ENCODE data around the gene TBC1D4. TPM values are rescaled to one million over a fixed set of nuclear protein-coding genes. Genes with fewer than 3 reads are reported as not detected.

Gene TBC1D4, protein sequence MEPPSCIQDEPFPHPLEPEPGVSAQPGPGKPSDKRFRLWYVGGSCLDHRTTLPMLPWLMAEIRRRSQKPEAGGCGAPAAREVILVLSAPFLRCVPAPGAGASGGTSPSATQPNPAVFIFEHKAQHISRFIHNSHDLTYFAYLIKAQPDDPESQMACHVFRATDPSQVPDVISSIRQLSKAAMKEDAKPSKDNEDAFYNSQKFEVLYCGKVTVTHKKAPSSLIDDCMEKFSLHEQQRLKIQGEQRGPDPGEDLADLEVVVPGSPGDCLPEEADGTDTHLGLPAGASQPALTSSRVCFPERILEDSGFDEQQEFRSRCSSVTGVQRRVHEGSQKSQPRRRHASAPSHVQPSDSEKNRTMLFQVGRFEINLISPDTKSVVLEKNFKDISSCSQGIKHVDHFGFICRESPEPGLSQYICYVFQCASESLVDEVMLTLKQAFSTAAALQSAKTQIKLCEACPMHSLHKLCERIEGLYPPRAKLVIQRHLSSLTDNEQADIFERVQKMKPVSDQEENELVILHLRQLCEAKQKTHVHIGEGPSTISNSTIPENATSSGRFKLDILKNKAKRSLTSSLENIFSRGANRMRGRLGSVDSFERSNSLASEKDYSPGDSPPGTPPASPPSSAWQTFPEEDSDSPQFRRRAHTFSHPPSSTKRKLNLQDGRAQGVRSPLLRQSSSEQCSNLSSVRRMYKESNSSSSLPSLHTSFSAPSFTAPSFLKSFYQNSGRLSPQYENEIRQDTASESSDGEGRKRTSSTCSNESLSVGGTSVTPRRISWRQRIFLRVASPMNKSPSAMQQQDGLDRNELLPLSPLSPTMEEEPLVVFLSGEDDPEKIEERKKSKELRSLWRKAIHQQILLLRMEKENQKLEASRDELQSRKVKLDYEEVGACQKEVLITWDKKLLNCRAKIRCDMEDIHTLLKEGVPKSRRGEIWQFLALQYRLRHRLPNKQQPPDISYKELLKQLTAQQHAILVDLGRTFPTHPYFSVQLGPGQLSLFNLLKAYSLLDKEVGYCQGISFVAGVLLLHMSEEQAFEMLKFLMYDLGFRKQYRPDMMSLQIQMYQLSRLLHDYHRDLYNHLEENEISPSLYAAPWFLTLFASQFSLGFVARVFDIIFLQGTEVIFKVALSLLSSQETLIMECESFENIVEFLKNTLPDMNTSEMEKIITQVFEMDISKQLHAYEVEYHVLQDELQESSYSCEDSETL (N-terminal part only)
- total RNA-seq (2014; rRNA removed; shearing (Covaris generic)), result 32.7 and 38.4 TPM in 2 replicates

- DNase-seq (ENCODE audit: low read depth in 1 of 2, low spot score in 2 of 2), result peak; percentile 78 to 85
- Histone ChIP-seq H3K4me3 (peak within 1 kb of the TSS; percentile 45), H3K27ac (no peak within 1 kb of the TSS)
Measured at GRCh38 chr13:75482070-75482819, at the start of gene TBC1D4. TSS of gene TBC1D4 (minus strand) at chr13:75482169. CDS start at chr13:75481767, 402 bp downstream.

DNA sequence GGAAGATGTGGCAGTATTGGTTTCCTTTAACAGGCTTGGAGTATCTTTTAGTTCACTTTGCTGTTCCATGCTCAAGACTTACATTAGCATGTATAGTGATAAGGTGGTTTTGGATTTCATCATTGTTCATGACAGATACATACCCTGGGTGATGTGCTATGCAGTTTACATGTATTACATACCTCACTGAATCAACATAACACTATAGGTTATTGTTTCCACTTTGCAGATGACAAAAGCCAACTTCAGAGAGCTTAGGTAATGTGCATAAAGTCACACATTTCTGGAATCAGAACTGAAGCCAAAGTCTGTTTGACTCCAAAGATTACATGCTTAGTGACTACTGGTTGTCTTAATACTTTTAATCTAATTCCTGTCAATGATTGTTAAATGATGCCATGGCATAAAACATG is 48.6 kb upstream of the TBC1D4 start:
- Histone ChIP-seq H3K27me3 (replicated peaks) (no peaks in the 10 kb centered on the region), H3K27ac (no peak overlapping the region), H3K9me3 (replicated peaks) (no peaks in the 10 kb centered on the region), H3K36me3 (peaks cover 6% of the 10 kb centered on the region), H3K4me1 (replicated peaks) (no peaks in the 10 kb centered on the region), H3K4me3 (no peak overlapping the region)
- DNase-seq (ENCODE audit: low read depth in 1 of 2, low spot score in 2 of 2), result no peak

More at GRCh38 chr13:75482070-75482819, at the start of gene TBC1D4:
- H3K36me3 ChIP-seq, result no peaks in the 10 kb centered on the region
- peaks cover 26% of the 10 kb centered on the region for H3K4me1 ChIP-seq (replicated peaks)
- H3K27me3 ChIP-seq (replicated peaks), result peaks cover 45% of the 10 kb centered on the region
- no peaks in the 10 kb centered on the region for H3K9me3 ChIP-seq (replicated peaks)

GRCh38 chr13:75521956-75522355 is 40.0 kb upstream of the TBC1D4 start:
- Histone ChIP-seq H3K27ac (no peak overlapping the region), H3K4me3 (no peak overlapping the region), H3K4me1 (replicated peaks) (no peaks in the 10 kb centered on the region), H3K9me3 (replicated peaks) (no peaks in the 10 kb centered on the region), H3K27me3 (replicated peaks) (no peaks in the 10 kb centered on the region), H3K36me3 (no peaks in the 10 kb centered on the region)
- DNase-seq (ENCODE audit: low read depth in 1 of 2, low spot score in 2 of 2), result no peak

GRCh38 chr13:75518439-75519088 is 36.6 kb upstream of the TBC1D4 start:
- DNase-seq (ENCODE audit: low read depth in 1 of 2, low spot score in 2 of 2), result no peak
- Histone ChIP-seq H3K4me3 (no peak overlapping the region), H3K27me3 (replicated peaks) (no peaks in the 10 kb centered on the region), H3K36me3 (no peaks in the 10 kb centered on the region), H3K27ac (no peak overlapping the region), H3K4me1 (replicated peaks) (no peaks in the 10 kb centered on the region), H3K9me3 (replicated peaks) (no peaks in the 10 kb centered on the region)

GRCh38 chr13:75514080-75514995 is 32.4 kb upstream of the TBC1D4 start:
- no peaks in the 10 kb centered on the region for H3K27me3 ChIP-seq (replicated peaks)
- no peak for DNase-seq (ENCODE audit: low read depth in 1 of 2, low spot score in 2 of 2)
- no peak overlapping the region for H3K4me3 ChIP-seq
- no peaks in the 10 kb centered on the region for H3K9me3 ChIP-seq (replicated peaks)
- H3K27ac ChIP-seq, result no peak overlapping the region
- no peaks in the 10 kb centered on the region for H3K4me1 ChIP-seq (replicated peaks)
- no peaks in the 10 kb centered on the region for H3K36me3 ChIP-seq

- H3K27me3 ChIP-seq (replicated peaks), result no peaks in the 10 kb centered on the region
- DNase-seq (ENCODE audit: low read depth in 1 of 2, low spot score in 2 of 2), result no peak
- no peaks in the 10 kb centered on the region for H3K9me3 ChIP-seq (replicated peaks)
- H3K4me3 ChIP-seq, result no peak overlapping the region
- no peak overlapping the region for H3K27ac ChIP-seq
- H3K4me1 ChIP-seq (replicated peaks), result no peaks in the 10 kb centered on the region
- no peaks in the 10 kb centered on the region for H3K36me3 ChIP-seq
Measured at GRCh38 chr13:75513271-75513670, 31.3 kb upstream of the TBC1D4 start.

- no peaks in the 10 kb centered on the region for H3K27me3 ChIP-seq (replicated peaks)
- no peak overlapping the region for H3K4me3 ChIP-seq
- no peaks in the 10 kb centered on the region for H3K9me3 ChIP-seq (replicated peaks)
- no peak overlapping the region for H3K27ac ChIP-seq
- H3K4me1 ChIP-seq (replicated peaks), result no peaks in the 10 kb centered on the region
- no peak for DNase-seq (ENCODE audit: low read depth in 1 of 2, low spot score in 2 of 2)
- H3K36me3 ChIP-seq, result no peaks in the 10 kb centered on the region
Measured at GRCh38 chr13:75512253-75512652, 30.3 kb upstream of the TBC1D4 start.

- H3K4me3 ChIP-seq, result no peak overlapping the region
- H3K4me1 ChIP-seq (replicated peaks), result no peaks in the 10 kb centered on the region
- H3K9me3 ChIP-seq (replicated peaks), result no peaks in the 10 kb centered on the region
- DNase-seq (ENCODE audit: low read depth in 1 of 2, low spot score in 2 of 2), result no peak
- no peak overlapping the region for H3K27ac ChIP-seq
- no peaks in the 10 kb centered on the region for H3K27me3 ChIP-seq (replicated peaks)
- no peaks in the 10 kb centered on the region for H3K36me3 ChIP-seq
Measured at GRCh38 chr13:75511051-75511625, 29.2 kb upstream of the TBC1D4 start.

DNA sequence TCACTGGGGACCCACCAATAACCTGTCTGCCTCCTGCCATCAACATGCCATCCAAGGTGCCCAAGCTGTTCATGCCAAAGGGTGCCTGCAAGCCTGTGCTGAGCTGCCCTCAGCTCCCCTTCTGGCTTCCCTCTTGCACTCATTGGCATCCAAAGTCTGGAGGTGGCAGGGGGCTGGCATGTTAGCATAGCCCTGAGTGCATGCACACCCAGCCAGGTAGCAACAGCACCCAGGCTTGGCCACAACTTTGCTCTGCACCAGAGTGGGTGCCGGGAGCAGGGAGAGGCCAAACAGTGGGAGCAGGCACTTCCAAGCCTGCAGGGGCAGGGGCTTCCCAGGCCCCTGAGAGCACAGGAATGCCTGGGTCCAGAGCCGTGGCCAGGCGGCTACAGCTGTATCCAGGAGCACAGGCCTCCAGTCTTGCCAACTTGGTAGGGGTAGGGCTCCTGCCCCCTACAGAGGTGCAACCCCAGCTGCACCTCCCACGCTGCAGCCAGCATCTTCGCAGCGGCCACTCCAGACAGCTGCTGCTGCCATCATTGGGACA is 26.1 kb upstream of the TBC1D4 start:
- DNase-seq (ENCODE audit: low read depth in 1 of 2, low spot score in 2 of 2), result no peak
- Histone ChIP-seq H3K4me3 (no peak overlapping the region), H3K36me3 (no peaks in the 10 kb centered on the region), H3K27ac (no peak overlapping the region), H3K27me3 (replicated peaks) (no peaks in the 10 kb centered on the region), H3K4me1 (replicated peaks) (no peaks in the 10 kb centered on the region), H3K9me3 (replicated peaks) (no peaks in the 10 kb centered on the region)

DNA sequence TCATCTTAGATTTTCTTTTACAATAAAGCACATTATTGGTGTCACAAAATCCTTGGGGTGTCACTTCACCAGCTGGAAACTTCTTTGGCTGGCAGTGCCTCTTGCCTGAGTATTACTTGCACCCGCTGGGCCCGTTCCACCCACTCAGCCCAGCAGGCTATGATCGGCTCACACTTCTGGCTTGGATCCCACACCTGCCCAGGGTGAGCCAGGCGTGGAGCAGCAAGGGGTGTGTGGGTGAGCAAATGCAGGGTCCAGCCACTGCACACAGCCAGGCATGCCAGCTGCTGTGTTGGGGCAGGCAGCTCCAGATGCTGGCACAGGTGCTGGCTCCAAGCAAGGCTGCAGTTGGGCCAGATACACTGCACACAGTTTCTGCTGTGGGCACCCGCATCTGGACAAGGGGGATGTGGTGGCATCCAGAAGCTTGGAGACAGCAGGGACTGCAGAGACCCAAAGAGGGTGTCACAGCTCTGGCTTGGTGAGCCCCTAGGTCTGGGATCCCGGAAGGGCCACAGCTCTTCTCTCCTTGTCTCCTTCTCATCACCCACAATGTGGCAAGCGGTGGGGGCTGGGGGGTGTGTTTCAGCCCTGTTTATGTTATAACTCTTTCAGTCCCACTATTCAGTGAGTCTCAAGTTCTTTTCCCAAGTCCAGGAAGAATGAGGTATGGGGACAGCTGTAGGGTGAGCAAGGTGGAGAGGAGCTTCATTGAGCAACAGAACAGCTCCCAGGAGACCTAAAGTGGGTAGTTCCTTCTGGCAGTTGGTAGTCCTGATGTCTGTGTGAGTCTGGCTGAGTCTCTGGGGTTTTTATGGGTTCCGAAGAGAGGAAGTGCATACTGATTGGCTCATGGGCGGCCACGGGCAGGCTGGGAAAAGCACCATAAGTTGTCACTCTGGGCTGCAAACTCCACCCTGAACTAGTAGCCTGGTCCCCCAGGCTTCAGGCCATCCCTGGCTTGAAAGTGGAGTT is 25.3 kb upstream of the TBC1D4 start:
- DNase-seq (ENCODE audit: low read depth in 1 of 2, low spot score in 2 of 2), result no peak
- Histone ChIP-seq H3K27me3 (replicated peaks) (no peaks in the 10 kb centered on the region), H3K4me1 (replicated peaks) (no peaks in the 10 kb centered on the region), H3K27ac (no peak overlapping the region), H3K36me3 (no peaks in the 10 kb centered on the region), H3K9me3 (replicated peaks) (no peaks in the 10 kb centered on the region), H3K4me3 (no peak overlapping the region)

- Histone ChIP-seq H3K9me3 (replicated peaks) (no peaks in the 10 kb centered on the region), H3K4me3 (no peak overlapping the region), H3K36me3 (no peaks in the 10 kb centered on the region), H3K27me3 (replicated peaks) (no peaks in the 10 kb centered on the region), H3K27ac (no peak overlapping the region), H3K4me1 (replicated peaks) (no peaks in the 10 kb centered on the region)
- DNase-seq (ENCODE audit: low read depth in 1 of 2, low spot score in 2 of 2), result no peak
Measured at GRCh38 chr13:75506018-75506417, 24.0 kb upstream of the TBC1D4 start.
